Lower lobe of right lung (tissue), 2 donors: ENCODE results near the gene LSMEM2. TPM values are rescaled to one million over a fixed set of nuclear protein-coding genes. Genes with fewer than 3 reads are reported as not detected.
"Not testable (repeated sequence)": the region's sequence is repeated elsewhere in the genome, so short reads cannot be mapped to it uniquely, and the experiment has no call there.

Source experiments
- ATAC-seq, 2 donors: fragments of 200-7000 bp; cut with Tn5 transposase; one replicate each; pipeline ENCODE4 v1.9.1; 2020 to 2022; ENCODE audit warnings: mild to moderate bottlenecking in 2 of 2, moderate library complexity in 2 of 2
- DNase-seq: peaks from one replicate; pipeline ENCODE4 v3.0.0-alpha.2; 2020
- H3K27ac ChIP-seq: fragments of 200-600 bp; one replicate; pipeline ENCODE4 v1.8.0; 2022
- H3K27me3 ChIP-seq: fragments of 200-600 bp; one replicate; pipeline ENCODE4 v1.8.0; 2022; ENCODE audit warnings: low read depth
- H3K36me3 ChIP-seq: fragments of 200-600 bp; one replicate; pipeline ENCODE4 v1.8.0; 2022; ENCODE audit warnings: mild to moderate bottlenecking
- H3K4me1 ChIP-seq: fragments of 200-600 bp; one replicate; pipeline ENCODE4 v1.8.0; 2022
- H3K4me3 ChIP-seq: fragments of 200-600 bp; one replicate; pipeline ENCODE4 v1.8.0; 2022; ENCODE audit warnings: mild to moderate bottlenecking
- H3K9me3 ChIP-seq: fragments of 200-600 bp; one replicate; pipeline ENCODE4 v1.8.0; 2022
- CTCF ChIP-seq: fragments of 200-600 bp; IDR thresholded peaks from one replicate; pipeline ENCODE4 v1.8.0; 2022; ENCODE audit warnings: antibody characterized with exemption, mild to moderate bottlenecking
- intact Hi-C: fragments of 100-400 bp; cut with DNase I; formaldehyde crosslinking; loops from one replicate; pipeline ENCODE4 v1.11.0; 2022
- total RNA-seq: library from RNA; stranded (reverse); fragmentation: NEBNext Ultra II Directional; extraction: Animal tissue kit (Norgen Biotek cat#: 25700); gene quantifications from one replicate; pipeline ENCODE4 v1.2.1, GENCODE V29; 2021
- donor health status: DM: no; HTN: yes; CAD: no; lungs with severe emphysema.

Gene LSMEM2
- total RNA-seq, 1 donor from 2014 or later: not detected

- intact Hi-C loops: no loop called here
- H3K36me3 ChIP-seq: peaks cover 58% of the 10 kb centered on the region
- no peak for TF ChIP-seq CTCF
- H3K4me3 ChIP-seq: peak overlapping the region; percentile 37
- no peak for ATAC-seq
- no peaks in the 10 kb centered on the region for H3K9me3 ChIP-seq
- no peaks in the 10 kb centered on the region for H3K27me3 ChIP-seq
- peaks cover 95% of the 10 kb centered on the region for H3K4me1 ChIP-seq
- no peak for DNase-seq
- H3K27ac ChIP-seq: peak overlapping the region; percentile 96
Observed at GRCh38 chr3:50242381-50242770, 36.5 kb upstream of the LSMEM2 start.

GRCh38 chr3:50242851-50243542 lies 35.9 kb upstream of the LSMEM2 start:
- TF ChIP-seq CTCF: peak; percentile 20
- peak; percentile 90 for DNase-seq
- H3K27ac ChIP-seq: peak overlapping the region; percentile 96
- peaks cover 100% of the 10 kb centered on the region for H3K4me1 ChIP-seq
- peak; percentile 44 to 63 for ATAC-seq
- peak overlapping the region; percentile 37 for H3K4me3 ChIP-seq
- peaks cover 63% of the 10 kb centered on the region for H3K36me3 ChIP-seq
- no peaks in the 10 kb centered on the region for H3K9me3 ChIP-seq
- intact Hi-C loops: no loop called here
- no peaks in the 10 kb centered on the region for H3K27me3 ChIP-seq

- ATAC-seq (no peak), DNase-seq (no peak)
- Histone ChIP-seq H3K4me1 (peaks cover 100% of the 10 kb centered on the region), H3K4me3 (peak overlapping the region; percentile 37), H3K9me3 (no peaks in the 10 kb centered on the region), H3K27me3 (no peaks in the 10 kb centered on the region), H3K27ac (peak overlapping the region; percentile 96), H3K36me3 (peaks cover 66% of the 10 kb centered on the region)
- TF ChIP-seq CTCF: no peak
- intact Hi-C loops: no loop called here
Observed at GRCh38 chr3:50243543-50243895, 35.4 kb upstream of the LSMEM2 start.

GRCh38 chr3:50244813-50245212 lies 34.1 kb upstream of the LSMEM2 start:
- H3K9me3 ChIP-seq, DNase-seq, intact Hi-C loops, H3K27me3 ChIP-seq, ATAC-seq: not testable (repeated sequence)
- Histone ChIP-seq H3K27ac (peak overlapping the region; percentile 96), H3K4me3 (peak overlapping the region; percentile 17), H3K36me3 (peaks cover 63% of the 10 kb centered on the region), H3K4me1 (peaks cover 100% of the 10 kb centered on the region)

GRCh38 chr3:50245251-50245745 lies 33.6 kb upstream of the LSMEM2 start:
- Histone ChIP-seq H3K27ac (peak overlapping the region; percentile 96), H3K27me3 (no peaks in the 10 kb centered on the region), H3K4me3 (peak overlapping the region; percentile 52), H3K4me1 (peaks cover 100% of the 10 kb centered on the region), H3K36me3 (peaks cover 63% of the 10 kb centered on the region), H3K9me3 (no peaks in the 10 kb centered on the region)
- no peak for ATAC-seq
- DNase-seq: no peak
- intact Hi-C loops: no loop called here
- no peak for TF ChIP-seq CTCF

GRCh38 chr3:50245831-50246516 lies 32.9 kb upstream of the LSMEM2 start:
- Histone ChIP-seq H3K27ac (peak overlapping the region; percentile 96), H3K4me1 (peaks cover 100% of the 10 kb centered on the region), H3K4me3 (peak overlapping the region; percentile 52), H3K9me3 (no peaks in the 10 kb centered on the region), H3K27me3 (no peaks in the 10 kb centered on the region), H3K36me3 (peaks cover 63% of the 10 kb centered on the region)
- peak; percentile 99 for TF ChIP-seq CTCF
- ATAC-seq (peak; percentile 88 to 90), DNase-seq (peak; percentile 95)
- intact Hi-C loops: no loop called here
